Gastroesophageal sphincter (tissue), 3 donors: ENCODE results near the gene LRCOL1.

Experiments used
- CTCF ChIP-seq, 4 experiments: fragments of 200-600 bp in 2 of 4; fragments of 450-650 bp in 2 of 4; sonication (generic) in 1 of 4; IDR thresholded peaks; one replicate each; pipeline ENCODE4 v1.5.1; 2017 to 2019; ENCODE audit warnings: antibody characterized with exemption in 4 of 4, mild to moderate bottlenecking in 2 of 4, moderate library complexity in 2 of 4
- EP300 ChIP-seq: sonication (generic); formaldehyde crosslinking; IDR thresholded peaks from one replicate; pipeline ENCODE4 v1.6.1; 2017; ENCODE audit warnings: antibody characterized with exemption, mild to moderate bottlenecking
- POLR2A ChIP-seq, 2 donors: fragments of 450-650 bp; IDR thresholded peaks; one replicate each; pipeline ENCODE4 v1.6.1; 2017; ENCODE audit warnings: antibody characterized with exemption in 2 of 2, mild to moderate bottlenecking in 2 of 2, moderate library complexity in 1 of 2
- POLR2AphosphoS5 ChIP-seq: sonication (generic); formaldehyde crosslinking; IDR thresholded peaks from one replicate; pipeline ENCODE4 v1.6.1; 2017; ENCODE audit warnings: antibody characterized with exemption

GRCh38 chr12:132572801-132573760 lies 37.3 kb downstream of the LRCOL1 start:
- TF ChIP-seq CTCF (IDR thresholded peaks at IDR 0.05) (no peak), POLR2AphosphoS5 (no peak), POLR2A (IDR thresholded peaks at IDR 0.05) (no peak), EP300 (no peak)
